ENCODE data around the gene CDC73.
"Not testable (repeated sequence)": the region's sequence is repeated elsewhere in the genome, so short reads cannot be mapped to it uniquely, and the experiment has no call there.

Gene CDC73

GRCh38 chr1:193181536-193181935 lies 59.7 kb downstream of the CDC73 start:
- peak; percentile 45 for DNase-seq (ENCODE audit: low read depth)

- no peak for DNase-seq (ENCODE audit: low read depth)
These were observed 60.2 kb downstream of the CDC73 start for GRCh38 chr1:193181985-193182384.

- peak; percentile 65 for DNase-seq (ENCODE audit: low read depth)
These were observed 61.3 kb downstream of the CDC73 start for GRCh38 chr1:193183019-193183627.

- no peak for DNase-seq (ENCODE audit: low read depth)
These were observed 62.9 kb downstream of the CDC73 start for GRCh38 chr1:193184776-193185175.

- DNase-seq (ENCODE audit: low read depth): no peak
These were observed 63.4 kb downstream of the CDC73 start for GRCh38 chr1:193185211-193185610.

- DNase-seq (ENCODE audit: low read depth): peak; percentile 61
These were observed 64.3 kb downstream of the CDC73 start, which contains the start of gene B3GALT2 for GRCh38 chr1:193185901-193186731. TSS of gene B3GALT2 (minus strand) at chr1:193186613. CDS start at chr1:193181562, 5,051 bp downstream.

GRCh38 chr1:193187114-193187513 lies 65.3 kb downstream of the CDC73 start:
- no peak for DNase-seq (ENCODE audit: low read depth)

GRCh38 chr1:193188915-193189314 lies 67.1 kb downstream of the CDC73 start:
- DNase-seq (ENCODE audit: low read depth): not testable (repeated sequence)

GRCh38 chr1:193189442-193190095 lies 67.7 kb downstream of the CDC73 start:
- DNase-seq (ENCODE audit: low read depth): no peak

- peak; percentile 48 for DNase-seq (ENCODE audit: low read depth)
These were observed 68.4 kb downstream of the CDC73 start for GRCh38 chr1:193190096-193190744.

GRCh38 chr1:193192586-193192985 lies 70.8 kb downstream of the CDC73 start:
- no peak for DNase-seq (ENCODE audit: low read depth)

- no peak for DNase-seq (ENCODE audit: low read depth)
These were observed 78.1 kb downstream of the CDC73 start for GRCh38 chr1:193199940-193200339.

- no peak for DNase-seq (ENCODE audit: low read depth)
These were observed 79.2 kb downstream of the CDC73 start for GRCh38 chr1:193201021-193201420.

GRCh38 chr1:193210996-193211395 lies 89.2 kb downstream of the CDC73 start:
- no peak for DNase-seq (ENCODE audit: low read depth)

- peak; percentile 90 for DNase-seq (ENCODE audit: low read depth)
These were observed 89.7 kb downstream of the CDC73 start for GRCh38 chr1:193211539-193211938.

GRCh38 chr1:193212637-193213036 lies 90.8 kb downstream of the CDC73 start:
- DNase-seq (ENCODE audit: low read depth): no peak

- DNase-seq (ENCODE audit: low read depth): no peak
These were observed 92.2 kb downstream of the CDC73 start for GRCh38 chr1:193213998-193214397.

GRCh38 chr1:193216920-193217319 lies 95.1 kb downstream of the CDC73 start:
- DNase-seq (ENCODE audit: low read depth): no peak

- DNase-seq (ENCODE audit: low read depth): no peak
These were observed 97.6 kb downstream of the CDC73 start for GRCh38 chr1:193219391-193219790.

- peak; percentile 32 for DNase-seq (ENCODE audit: low read depth)
These were observed 99.8 kb downstream of the CDC73 start for GRCh38 chr1:193221651-193222050.

- DNase-seq (ENCODE audit: low read depth): no peak
These were observed 100.3 kb downstream of the CDC73 start for GRCh38 chr1:193222056-193222615.

GRCh38 chr1:193229136-193229535 lies 107.3 kb downstream of the CDC73 start:
- peak; percentile 56 for DNase-seq (ENCODE audit: low read depth)

Data from EH (cell line).